DOHH2 (cell line): ENCODE data around the gene VAPB.

Experiments used
- EZH2phosphoT487 ChIP-seq: fragments of 200-600 bp; sonication (generic); IDR thresholded peaks from 2 replicates; pipeline ENCODE4 v1.6.1; 2017; ENCODE audit warnings: borderline replicate concordance, mild to moderate bottlenecking, antibody characterized with exemption, low read length, moderate library complexity, mixed read lengths
- TF ChIP-seq, protein P1 (sequence below): fragments of 200-600 bp; sonication (generic); IDR thresholded peaks from one replicate; pipeline ENCODE4 v1.5.1; 2014; ENCODE audit warnings: antibody characterized with exemption, mild to moderate bottlenecking, low read depth, low read length; ENCODE audit not compliant: poor library complexity, severe bottlenecking

DNA sequence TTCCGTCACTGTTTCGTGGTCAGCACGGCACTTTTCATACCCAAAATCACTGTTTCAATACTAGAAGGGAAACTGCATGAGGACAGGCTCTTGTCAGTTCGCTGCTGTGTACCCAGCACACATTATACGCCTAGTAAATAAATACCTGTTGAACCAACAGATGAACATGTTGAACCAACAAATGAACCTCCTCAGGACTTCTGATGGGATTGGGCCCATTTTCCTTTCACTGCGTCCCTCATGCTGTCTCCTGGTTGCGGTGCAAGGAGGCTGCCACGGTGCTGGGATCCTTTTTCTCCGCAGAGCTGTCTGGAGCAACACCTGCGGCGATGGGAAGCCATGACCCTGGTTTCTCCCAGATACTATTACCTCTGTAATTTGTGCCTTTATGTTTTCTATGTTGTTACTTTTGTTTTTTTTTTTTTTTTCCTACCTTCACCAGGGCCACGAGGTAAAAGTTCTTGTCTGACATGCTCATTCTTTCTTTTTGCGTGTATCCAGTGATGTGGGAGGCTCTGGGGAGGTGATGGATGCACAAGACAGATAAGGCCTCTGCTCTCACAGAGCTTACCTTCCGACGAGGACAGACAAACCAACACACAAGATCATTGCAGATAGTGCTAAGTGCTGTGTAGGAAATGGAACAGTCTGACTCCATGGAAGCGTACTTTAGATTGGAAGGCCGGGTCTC, 1.1 kb downstream of the VAPB start:
- TF ChIP-seq, protein P1, sequence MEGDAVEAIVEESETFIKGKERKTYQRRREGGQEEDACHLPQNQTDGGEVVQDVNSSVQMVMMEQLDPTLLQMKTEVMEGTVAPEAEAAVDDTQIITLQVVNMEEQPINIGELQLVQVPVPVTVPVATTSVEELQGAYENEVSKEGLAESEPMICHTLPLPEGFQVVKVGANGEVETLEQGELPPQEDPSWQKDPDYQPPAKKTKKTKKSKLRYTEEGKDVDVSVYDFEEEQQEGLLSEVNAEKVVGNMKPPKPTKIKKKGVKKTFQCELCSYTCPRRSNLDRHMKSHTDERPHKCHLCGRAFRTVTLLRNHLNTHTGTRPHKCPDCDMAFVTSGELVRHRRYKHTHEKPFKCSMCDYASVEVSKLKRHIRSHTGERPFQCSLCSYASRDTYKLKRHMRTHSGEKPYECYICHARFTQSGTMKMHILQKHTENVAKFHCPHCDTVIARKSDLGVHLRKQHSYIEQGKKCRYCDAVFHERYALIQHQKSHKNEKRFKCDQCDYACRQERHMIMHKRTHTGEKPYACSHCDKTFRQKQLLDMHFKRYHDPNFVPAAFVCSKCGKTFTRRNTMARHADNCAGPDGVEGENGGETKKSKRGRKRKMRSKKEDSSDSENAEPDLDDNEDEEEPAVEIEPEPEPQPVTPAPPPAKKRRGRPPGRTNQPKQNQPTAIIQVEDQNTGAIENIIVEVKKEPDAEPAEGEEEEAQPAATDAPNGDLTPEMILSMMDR, result no peak
- no peak for TF ChIP-seq EZH2phosphoT487
